Measurements from ENCODE around the gene PNRC2.
"Not testable (repeated sequence)": the region's sequence is repeated elsewhere in the genome, so short reads cannot be mapped to it uniquely, and the experiment has no call there.

PNRC2 gene

DNA sequence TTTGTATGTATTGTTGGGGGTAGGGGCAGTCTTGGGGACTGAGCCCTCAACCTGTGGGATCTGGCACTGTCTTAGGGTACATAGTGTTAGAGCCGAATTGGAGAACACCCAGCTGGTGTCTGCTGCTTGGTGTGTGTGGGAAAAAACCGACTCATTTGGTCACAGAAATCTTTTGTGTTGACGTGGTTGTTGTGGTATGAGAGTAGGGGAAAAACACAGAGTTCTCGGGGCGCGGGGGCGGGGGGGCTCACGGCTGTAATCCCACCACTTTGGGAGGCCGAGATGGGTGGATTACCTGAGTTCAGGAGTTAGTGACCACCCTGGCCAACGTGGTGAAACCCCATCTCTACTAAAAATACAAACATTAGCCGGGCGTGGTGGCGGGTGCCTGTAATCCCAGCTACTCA, 35.8 kb downstream of the PNRC2 start:
- no peak for DNase-seq

DNA sequence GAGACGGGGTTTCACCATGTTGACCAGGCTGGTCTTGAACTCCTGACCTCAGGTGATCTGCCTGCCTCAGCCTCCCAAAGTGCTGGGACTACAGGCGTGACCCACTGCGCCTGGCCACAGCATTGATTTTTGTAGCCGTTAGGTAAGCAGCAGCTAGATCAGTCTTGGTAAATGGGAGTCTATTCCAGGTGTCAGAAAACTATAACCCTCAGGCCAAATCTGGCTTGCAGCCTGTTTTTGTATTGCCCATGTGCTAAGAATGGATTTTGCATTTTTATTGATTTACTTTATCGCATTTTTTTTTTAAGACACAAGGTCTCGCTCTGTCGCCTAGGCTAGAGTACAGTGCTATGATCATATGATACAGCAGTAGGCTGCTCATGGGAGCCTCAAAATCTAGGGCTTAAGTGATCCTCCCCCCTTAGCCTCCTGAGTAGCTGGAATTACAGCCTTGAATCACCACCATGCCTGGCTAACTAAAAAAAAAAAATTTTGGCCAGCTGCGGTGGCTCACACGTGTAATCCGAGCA, 37.1 kb downstream of the PNRC2 start:
- no peak for DNase-seq

DNA sequence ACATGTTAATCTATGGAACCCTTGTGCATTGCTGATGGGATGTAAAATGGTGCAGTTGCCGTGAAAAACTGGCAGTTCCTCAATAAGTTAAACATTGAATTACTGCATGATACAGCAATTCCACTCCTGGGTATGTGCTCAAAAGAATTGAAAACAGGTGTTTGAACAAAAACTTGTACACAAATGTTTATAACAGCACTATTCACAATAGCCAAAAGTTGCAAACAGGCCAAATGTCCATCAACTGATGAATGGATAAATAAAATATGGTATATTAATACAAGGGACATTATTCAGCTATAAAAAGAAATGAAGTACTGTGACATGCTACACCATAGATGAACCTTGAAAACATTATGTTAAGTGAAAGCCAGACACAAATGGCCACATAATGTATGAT, 38.2 kb downstream of the PNRC2 start:
- no peak for DNase-seq

DNA sequence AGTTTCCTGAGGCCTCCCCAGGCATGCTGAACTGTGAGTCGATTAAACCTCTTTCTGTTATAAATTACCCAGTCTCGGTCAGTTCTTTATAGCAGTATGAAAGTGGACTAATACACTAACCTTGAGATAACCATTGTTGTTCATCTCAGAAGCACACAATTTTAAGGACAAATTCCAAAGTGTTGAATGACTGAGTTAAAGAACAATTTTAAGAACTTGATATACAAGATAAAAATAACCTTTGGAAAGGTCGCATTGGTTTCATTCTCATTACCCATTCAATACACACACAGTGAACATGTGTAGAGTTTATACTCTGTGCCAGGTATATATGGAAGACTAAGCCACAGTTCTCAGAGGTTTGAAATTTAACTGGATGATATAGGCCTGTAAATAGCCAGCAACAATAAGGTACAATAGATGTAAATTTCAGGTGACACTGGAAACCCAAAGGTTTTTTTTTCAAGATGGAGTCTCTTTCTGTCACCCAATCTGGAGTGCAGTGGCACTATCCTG, 39.6 kb downstream of the PNRC2 start:
- DNase-seq: no peak

DNA sequence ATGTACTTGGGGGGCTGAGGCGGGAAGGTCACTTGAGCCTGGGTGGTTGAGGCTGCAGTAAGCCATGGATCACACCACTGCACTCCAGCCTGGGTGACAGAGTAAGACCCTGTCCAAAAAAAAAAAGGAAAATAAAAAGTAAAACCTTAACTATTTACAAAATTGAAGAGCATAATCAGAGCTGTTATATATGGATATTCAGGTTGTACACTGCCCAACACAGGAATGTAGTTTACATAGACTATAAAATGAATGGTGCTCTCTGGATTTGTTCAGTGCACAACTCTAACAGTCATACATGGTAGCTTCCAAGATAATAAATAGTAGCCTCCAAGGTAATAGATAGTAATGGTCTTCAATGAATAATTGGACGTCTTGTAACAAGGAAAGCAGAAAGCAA, 43.1 kb downstream of the PNRC2 start:
- DNase-seq: no peak

DNA sequence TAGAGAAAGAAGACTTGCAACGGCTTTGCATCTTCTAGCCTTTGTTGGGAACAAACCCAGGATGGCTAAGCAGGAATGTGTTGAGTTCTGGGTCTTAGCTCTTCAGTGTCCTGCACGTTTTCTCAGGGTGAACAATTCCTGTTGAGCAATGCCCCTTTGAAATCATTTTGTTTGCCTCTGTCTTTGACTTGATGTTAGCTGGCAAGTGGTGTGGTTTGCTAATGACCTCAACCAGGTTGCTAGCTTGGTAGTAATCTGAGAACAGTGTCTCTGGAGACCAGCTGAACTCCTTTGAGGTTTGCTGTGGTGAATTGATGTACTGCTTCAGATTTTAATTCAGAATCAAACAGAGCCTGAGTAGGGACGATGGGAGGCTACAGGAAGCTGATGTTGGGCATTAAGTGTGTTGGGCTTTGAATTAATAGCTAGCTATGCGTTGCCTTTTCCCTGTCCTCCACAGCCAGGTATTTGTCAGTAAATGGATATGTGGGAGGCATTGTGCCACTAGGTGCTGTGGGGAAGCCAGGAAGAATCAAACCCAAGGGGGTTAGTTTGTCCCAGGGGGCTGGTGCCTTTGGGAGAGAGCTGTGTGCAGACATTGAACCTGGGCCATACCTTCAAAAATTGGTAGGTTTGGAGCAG, 43.8 kb downstream of the PNRC2 start:
- no peak for DNase-seq

DNA sequence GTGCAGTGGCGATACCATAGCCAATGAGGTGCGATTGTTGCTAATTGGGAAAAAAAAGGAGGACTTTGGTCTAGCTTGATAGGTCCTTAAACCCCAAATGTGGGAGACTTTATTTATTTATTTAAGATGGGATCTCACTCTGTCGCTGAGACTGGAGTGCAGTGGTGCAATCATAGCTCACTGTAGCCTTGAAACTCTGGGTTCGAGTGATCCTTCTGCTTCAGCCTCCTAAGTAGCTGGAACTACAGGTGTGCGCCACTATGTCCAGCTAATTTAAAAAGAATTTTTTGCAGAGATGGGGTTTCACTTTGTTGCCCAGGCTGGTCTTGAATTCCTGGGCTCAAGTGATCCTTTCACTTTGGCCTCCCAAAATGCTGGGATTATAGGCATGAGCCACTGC, 44.5 kb downstream of the PNRC2 start:
- no peak for DNase-seq

DNA sequence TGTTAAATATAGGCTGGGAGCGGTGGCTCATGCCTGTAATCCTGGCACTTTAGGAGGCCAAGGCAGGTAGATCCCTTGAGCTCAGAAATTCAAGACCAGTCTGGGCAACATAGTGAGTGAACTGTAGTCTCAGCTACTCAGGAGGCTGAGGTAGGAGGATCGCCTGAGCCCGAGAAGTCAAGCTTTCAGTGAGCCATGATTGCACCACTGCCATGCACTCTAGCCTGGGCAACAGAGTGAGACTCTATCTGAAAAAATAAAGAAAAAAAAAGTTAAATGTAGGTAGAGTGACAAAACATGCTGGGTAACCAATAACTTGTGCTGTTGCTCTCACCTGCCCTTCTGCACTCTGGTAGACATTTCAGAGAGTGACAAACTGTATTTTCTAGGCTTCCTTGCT, 45.5 kb downstream of the PNRC2 start:
- DNase-seq: no peak

DNA sequence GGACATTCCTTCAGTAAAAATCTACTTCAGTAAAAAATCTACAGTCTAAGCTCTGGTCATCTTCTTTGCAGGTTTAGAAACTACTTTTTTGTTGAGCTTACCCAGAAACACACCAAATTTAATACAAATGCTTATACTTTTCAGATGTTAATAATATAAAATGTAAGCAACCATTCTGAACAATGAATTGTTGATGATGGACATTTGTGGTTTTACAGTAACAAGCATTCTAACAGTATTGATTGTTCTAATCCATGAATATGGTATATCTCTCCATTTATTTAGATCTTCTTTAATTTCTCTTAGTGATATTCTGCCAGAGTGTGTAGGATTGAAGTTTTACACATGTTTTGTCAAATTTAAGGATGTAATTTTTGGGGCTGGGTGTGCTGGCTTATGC, 47.5 kb downstream of the PNRC2 start:
- DNase-seq: no peak

DNA sequence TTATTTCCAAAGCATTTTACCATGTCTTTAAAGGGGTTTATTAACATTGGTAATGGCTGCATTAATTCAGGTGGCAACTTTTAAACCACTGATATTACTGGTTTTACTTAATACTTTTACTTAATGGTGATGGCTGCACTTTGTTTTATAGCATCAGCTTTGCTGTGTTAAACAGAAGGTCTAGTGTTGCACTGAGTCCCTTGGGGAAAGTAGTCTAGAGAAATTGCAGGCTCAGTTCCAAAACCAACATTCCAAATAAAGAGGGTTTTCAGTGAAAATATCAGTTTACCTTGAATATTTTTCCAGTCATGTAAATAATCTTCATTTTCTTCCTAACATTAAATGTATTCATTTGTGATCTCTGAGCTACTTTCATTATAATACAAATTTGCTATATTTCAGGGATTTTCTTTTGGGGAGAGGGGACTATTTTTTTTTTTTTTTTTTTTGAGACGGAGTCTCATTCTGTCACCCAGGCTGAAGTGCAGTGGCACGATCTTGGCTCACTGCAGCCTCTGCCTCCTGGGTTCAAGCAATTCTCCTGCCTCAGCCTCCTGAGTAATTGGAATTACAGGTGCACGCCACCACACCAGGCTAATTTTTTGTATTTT, 49.1 kb downstream of the PNRC2 start:
- DNase-seq: not testable (repeated sequence)

DNA sequence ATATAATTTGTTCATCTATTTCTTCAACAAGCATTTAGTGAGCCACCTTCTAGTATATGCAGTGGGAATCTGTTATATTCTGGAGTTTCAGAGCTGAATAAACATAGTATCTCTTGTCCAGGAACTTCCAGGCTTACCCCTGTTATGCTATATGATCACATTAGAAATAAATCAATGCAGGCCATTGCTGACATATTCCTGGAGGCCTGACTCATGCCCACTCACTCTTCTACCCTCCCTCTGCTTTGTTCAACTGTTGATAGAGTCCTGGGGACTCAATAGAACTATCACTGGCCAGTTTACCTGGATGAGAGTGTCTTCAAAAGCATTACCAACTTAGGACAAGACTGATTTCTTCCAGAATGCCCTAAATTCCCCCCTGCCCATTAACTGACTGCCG, 49.8 kb downstream of the PNRC2 start:
- DNase-seq: no peak

DNA sequence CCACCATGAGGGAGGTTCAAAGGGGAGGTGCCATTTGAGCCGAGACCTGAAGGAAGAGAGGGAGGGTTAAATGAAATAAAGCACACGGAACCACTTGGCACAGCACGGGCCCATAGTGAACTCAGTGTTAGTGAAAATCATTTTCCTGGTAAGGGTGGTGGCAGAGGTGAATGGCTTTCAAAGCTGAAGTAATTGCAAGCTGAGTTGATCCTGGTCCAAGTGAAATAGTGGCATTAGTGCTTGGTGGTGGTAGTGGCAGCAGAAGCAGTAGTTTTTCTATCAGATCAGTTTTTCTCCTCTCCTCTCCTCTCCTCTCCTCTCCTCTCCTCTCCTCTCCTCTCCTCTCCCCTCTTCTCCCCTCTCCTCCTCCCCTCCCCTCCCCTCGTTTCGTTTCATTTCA, 51.0 kb downstream of the PNRC2 start:
- DNase-seq: no peak

DNA sequence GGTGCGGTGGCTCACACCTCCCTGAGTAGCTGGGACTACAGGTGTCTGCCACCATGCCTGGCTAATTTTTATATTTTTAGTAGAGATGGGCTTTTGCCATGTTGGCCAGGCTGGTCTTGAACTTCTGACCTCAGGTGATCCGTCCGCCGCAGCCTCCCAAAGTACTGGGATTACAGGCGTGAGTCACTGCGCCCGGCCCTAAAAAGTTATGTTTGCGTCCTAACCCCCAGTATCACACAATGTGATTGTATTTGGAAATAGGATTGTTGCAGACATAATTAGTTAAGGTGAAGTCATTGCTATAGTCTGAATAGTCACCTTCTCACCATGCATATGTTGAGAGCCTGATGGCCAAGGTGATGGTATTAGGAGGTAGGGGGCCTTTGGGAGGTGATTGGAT, 53.2 kb downstream of the PNRC2 start:
- DNase-seq: not testable (repeated sequence)
